ENCODE data around the gene PRSS53. TPM values are rescaled to one million over a fixed set of nuclear protein-coding genes. Genes with fewer than 3 reads are reported as not detected.

PRSS53 gene
- total and polyA plus RNA-seq, 10 of the 15 experiments (the other 5 are each of a cell fraction or from before 2014, with no cell fraction given) = 0.35 to 3.4 (median 0.88) TPM; not detected in 2

DNA sequence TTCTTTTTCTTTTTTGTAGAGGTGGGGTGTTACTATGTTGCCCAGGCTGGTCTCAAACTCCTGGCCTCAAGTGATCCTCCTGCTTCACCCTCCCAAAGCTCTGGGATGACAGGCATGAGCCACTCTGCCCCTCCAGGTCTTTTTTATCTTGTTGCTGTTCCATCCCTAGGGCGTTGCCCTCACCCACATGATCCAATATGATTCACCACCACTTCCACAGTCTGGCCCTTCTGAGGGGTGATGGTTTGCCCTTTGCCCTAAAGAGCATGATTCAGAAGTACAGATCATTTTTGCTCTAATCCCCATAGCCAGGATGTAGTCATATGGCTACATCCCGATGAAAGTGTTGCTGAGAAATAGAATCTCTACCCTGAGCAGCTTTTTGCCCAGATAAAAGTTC is 36.6 kb downstream of the PRSS53 start:
- no peak overlapping the region for H3K4me3 ChIP-seq
- no peak for FAIRE-seq
- no peaks in the 10 kb centered on the region for H3K9me3 ChIP-seq (replicated peaks; ENCODE audit: control insufficient read depth, insufficient read depth, low read length)
- ChIA-PET RAD21 (ENCODE audit: unreplicated experiment) (no interaction called here), SMC1A (ENCODE audit: uncharacterized antibody, unreplicated experiment) (no interaction called here), POLR2A (interaction anchor here (0.6 kb wide), 1 partner anchor 16 kb away, joined by 3 read pairs; no protein-coding TSS in a partner anchor), CTCF (no interaction called here)
- intact Hi-C loops (cut with micrococcal nuclease; ENCODE audit: unreplicated experiment) = no loop called here
- no peak; the same call in 2 of the 3 replicates for ATAC-seq
- no peaks in the 10 kb centered on the region for H3K79me2 ChIP-seq (ENCODE audit: control insufficient read depth, insufficient read depth, low read length)
- H3K27ac ChIP-seq (ENCODE audit: control insufficient read depth, insufficient read depth) = no peak overlapping the region
- no peaks in the 10 kb centered on the region for H4K20me1 ChIP-seq (ENCODE audit: control insufficient read depth, insufficient read depth)
- in situ Hi-C loops (cut with MboI) = no loop called here
- no peak overlapping the region for H3K9ac ChIP-seq (ENCODE audit: control insufficient read depth, insufficient read depth, low read length)
- no peak overlapping the region for H3K4me2 ChIP-seq (ENCODE audit: control insufficient read depth, insufficient read depth)
- no TSS peak for BruUV-seq (replicated peaks)
- H3K27me3 ChIP-seq (replicated peaks in 1 of 2; ENCODE audit: control insufficient read depth in 2 of 2, insufficient read depth in 2 of 2, low read length in 1 of 2) = no peaks in the 10 kb centered on the region
- no peaks in the 10 kb centered on the region for H3K36me3 ChIP-seq (ENCODE audit: control insufficient read depth in 2 of 2, insufficient read depth in 2 of 2, low read length in 1 of 2)
- WGBS (ENCODE audit: insufficient coverage, insufficient replicate concordance, low lambda C conversion rate, missing lambda C conversion rate) = 61% methylated on average over 2 of the region's 2 CpGs
- no peaks in the 10 kb centered on the region for H3K4me1 ChIP-seq (ENCODE audit: control insufficient read depth, insufficient read depth, low read length)
- DNase-seq (ENCODE audit: low read depth, low spot score) = no peak
- H2AFZ ChIP-seq (ENCODE audit: control insufficient read depth, low read depth, low read length) = no peak overlapping the region
- TF ChIP-seq NRF1 (conservative IDR thresholded peaks at IDR 0.05; ENCODE audit: low read depth, low read length) (no peak), RAD21 (IDR thresholded peaks at IDR 0.05; ENCODE audit: insufficient read depth, low read depth, low read length) (no peak), KDM1A (IDR thresholded peaks at IDR 0.05; ENCODE audit: borderline replicate concordance) (no peak), MTA2 (IDR thresholded peaks at IDR 0.05; ENCODE audit: low read depth) (no peak), RUNX3 (IDR thresholded peaks at IDR 0.05; ENCODE audit: low read length) (no peak)

DNA sequence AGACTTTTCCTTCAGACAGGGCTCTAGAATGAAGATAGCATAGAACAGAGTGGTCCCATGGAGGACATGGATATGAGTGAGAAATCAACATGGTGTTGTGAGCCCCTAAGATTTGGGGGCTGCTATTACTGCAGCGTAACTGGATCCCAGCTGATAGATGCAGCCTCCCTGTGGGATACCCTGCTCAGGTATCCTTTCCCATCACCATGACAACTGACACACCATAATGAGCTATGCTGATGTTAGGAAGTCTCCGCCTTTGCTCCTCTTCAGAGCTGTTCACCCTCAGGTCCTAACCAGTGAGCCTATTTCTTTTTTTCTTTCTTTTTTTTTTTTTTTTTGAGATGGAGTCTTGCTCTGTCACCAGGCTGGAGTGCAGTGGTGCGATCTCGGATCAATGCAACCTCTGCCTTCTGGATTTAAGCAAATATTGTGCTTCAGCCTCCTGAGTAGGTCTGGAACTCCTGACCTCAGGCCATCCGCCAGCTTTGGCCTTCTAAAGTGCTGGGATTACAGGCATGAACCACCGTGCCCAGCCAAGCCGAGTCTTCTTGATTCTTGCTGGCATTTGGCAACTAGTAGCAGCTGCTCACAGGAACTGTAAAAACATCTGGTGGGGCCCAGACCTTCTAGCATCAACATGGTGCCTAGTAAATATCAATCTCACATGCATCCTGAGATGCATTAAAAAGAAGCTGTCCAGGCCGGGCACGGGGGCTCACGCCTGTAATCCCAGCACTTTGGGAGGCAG is 38.3 kb downstream of the PRSS53 start:
- H3K27ac ChIP-seq (ENCODE audit: control insufficient read depth, insufficient read depth) = no peak overlapping the region
- no TSS peak for BruUV-seq (replicated peaks)
- in situ Hi-C loops (cut with MboI) (no loop called here), intact Hi-C loops (cut with micrococcal nuclease; ENCODE audit: unreplicated experiment) (no loop called here)
- CTCF ChIA-PET = interaction anchor here (1.0 kb wide), 2 partner anchors 66 to 108 kb away, joined by 3 read pairs; partner anchors contain the start of gene HSD3B7
- H3K4me3 ChIP-seq = no peak overlapping the region
- H3K79me2 ChIP-seq (ENCODE audit: control insufficient read depth, insufficient read depth, low read length) = no peaks in the 10 kb centered on the region
- H3K36me3 ChIP-seq (ENCODE audit: control insufficient read depth in 2 of 2, insufficient read depth in 2 of 2, low read length in 1 of 2) = no peaks in the 10 kb centered on the region
- ATAC-seq (no peak), FAIRE-seq (no peak), DNase-seq (ENCODE audit: low read depth, low spot score) (no peak)
- H3K4me2 ChIP-seq (ENCODE audit: control insufficient read depth, insufficient read depth) = no peak overlapping the region
- 58% methylated on average over 9 of the region's 10 CpGs for WGBS (ENCODE audit: insufficient coverage, insufficient replicate concordance, low lambda C conversion rate, missing lambda C conversion rate)
- SMC1A ChIA-PET (ENCODE audit: uncharacterized antibody, unreplicated experiment) = interaction anchor here (0.6 kb wide), 1 partner anchor 25 kb away, joined by 3 read pairs; no protein-coding TSS in a partner anchor
- H3K27me3 ChIP-seq (replicated peaks in 1 of 2; ENCODE audit: control insufficient read depth in 2 of 2, insufficient read depth in 2 of 2, low read length in 1 of 2) = no peaks in the 10 kb centered on the region
- no peak overlapping the region for H2AFZ ChIP-seq (ENCODE audit: control insufficient read depth, low read depth, low read length)
- POLR2A ChIA-PET = interaction anchor here (0.6 to 1.5 kb wide), 3 partner anchors 15 to 101 kb away, joined by 3 to 4 read pairs (median 4); no protein-coding TSS in a partner anchor
- H3K4me1 ChIP-seq (ENCODE audit: control insufficient read depth, insufficient read depth, low read length) = no peaks in the 10 kb centered on the region
- H4K20me1 ChIP-seq (ENCODE audit: control insufficient read depth, insufficient read depth) = no peaks in the 10 kb centered on the region
- RAD21 ChIA-PET (ENCODE audit: unreplicated experiment) = interaction anchor here (0.6 kb wide), 1 partner anchor 106 kb away, joined by 3 read pairs; no protein-coding TSS in a partner anchor
- no peak overlapping the region for H3K9ac ChIP-seq (ENCODE audit: control insufficient read depth, insufficient read depth, low read length)
- no peaks in the 10 kb centered on the region for H3K9me3 ChIP-seq (replicated peaks; ENCODE audit: control insufficient read depth, insufficient read depth, low read length)
- TF ChIP-seq, protein P1, sequence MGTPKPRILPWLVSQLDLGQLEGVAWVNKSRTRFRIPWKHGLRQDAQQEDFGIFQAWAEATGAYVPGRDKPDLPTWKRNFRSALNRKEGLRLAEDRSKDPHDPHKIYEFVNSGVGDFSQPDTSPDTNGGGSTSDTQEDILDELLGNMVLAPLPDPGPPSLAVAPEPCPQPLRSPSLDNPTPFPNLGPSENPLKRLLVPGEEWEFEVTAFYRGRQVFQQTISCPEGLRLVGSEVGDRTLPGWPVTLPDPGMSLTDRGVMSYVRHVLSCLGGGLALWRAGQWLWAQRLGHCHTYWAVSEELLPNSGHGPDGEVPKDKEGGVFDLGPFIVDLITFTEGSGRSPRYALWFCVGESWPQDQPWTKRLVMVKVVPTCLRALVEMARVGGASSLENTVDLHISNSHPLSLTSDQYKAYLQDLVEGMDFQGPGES (IDR thresholded peaks at IDR 0.05) = no peak
- no peak for TF ChIP-seq MTA3 (IDR thresholded peaks at IDR 0.05; ENCODE audit: borderline replicate concordance, low read length)
- TF ChIP-seq MEF2A (IDR thresholded peaks at IDR 0.05; ENCODE audit: insufficient read depth, low read depth, low read length) = no peak
- TF ChIP-seq, protein P2, sequence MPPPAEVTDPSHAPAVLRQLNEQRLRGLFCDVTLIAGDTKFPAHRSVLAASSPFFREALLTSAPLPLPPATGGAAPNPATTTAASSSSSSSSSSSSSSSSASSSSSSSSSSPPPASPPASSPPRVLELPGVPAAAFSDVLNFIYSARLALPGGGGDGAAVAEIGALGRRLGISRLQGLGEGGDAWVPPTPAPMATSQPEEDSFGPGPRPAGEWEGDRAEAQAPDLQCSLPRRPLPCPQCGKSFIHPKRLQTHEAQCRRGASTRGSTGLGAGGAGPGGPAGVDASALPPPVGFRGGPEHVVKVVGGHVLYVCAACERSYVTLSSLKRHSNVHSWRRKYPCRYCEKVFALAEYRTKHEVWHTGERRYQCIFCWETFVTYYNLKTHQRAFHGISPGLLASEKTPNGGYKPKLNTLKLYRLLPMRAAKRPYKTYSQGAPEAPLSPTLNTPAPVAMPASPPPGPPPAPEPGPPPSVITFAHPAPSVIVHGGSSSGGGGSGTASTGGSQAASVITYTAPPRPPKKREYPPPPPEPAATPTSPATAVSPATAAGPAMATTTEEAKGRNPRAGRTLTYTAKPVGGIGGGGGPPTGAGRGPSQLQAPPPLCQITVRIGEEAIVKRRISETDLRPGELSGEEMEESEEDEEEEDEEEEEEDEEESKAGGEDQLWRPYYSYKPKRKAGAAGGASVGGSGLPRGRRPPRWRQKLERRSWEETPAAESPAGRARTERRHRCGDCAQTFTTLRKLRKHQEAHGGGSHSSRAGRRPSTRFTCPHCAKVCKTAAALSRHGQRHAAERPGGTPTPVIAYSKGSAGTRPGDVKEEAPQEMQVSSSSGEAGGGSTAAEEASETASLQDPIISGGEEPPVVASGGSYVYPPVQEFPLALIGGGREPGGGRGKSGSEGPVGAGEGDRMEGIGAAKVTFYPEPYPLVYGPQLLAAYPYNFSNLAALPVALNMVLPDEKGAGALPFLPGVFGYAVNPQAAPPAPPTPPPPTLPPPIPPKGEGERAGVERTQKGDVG (CRISPR knock-in tag; IDR thresholded peaks at IDR 0.05) = no peak
- TF ChIP-seq BRCA1 (IDR thresholded peaks at IDR 0.05; ENCODE audit: low read depth, low read length) = no peak
- TF ChIP-seq EP300 (IDR thresholded peaks at IDR 0.05; ENCODE audit: borderline replicate concordance in 1 of 2, control insufficient read depth in 1 of 2, low read depth in 2 of 2, low read length in 2 of 2) = no peak

Data from GM12878 (cell line).